Progenitor cell of endocrine pancreas (in vitro differentiated cells): ENCODE results near the gene ENDOG. TPM values are rescaled to one million over a fixed set of nuclear protein-coding genes. Genes with fewer than 3 reads are reported as not detected.
A peak's percentile ranks its signal among the peaks of the same experiment; 100 is the strongest.

Experiments used
- DNase-seq: peaks from one replicate; pipeline ENCODE4 v3.0.0; 2021; ENCODE audit warnings: low spot score; ENCODE audit not compliant: unreplicated experiment
- H3K27ac Mint-ChIP-seq: 2 replicates; pipeline ENCODE4 v1.8.0; 2021; ENCODE audit warnings: mild to moderate bottlenecking, moderate library complexity, mixed read lengths
- H3K27me3 Mint-ChIP-seq: 2 replicates; pipeline ENCODE4 v1.8.0; 2021; ENCODE audit warnings: mixed read lengths
- H3K36me3 Mint-ChIP-seq: 2 replicates; pipeline ENCODE4 v1.8.0; 2022; ENCODE audit warnings: mixed read lengths; ENCODE audit not compliant: insufficient read depth
- H3K4me1 Mint-ChIP-seq: 2 replicates; pipeline ENCODE4 v1.8.0; 2021; ENCODE audit warnings: low read depth, mixed read lengths
- H3K4me3 Mint-ChIP-seq: 2 replicates; pipeline ENCODE4 v1.8.0; 2021; ENCODE audit warnings: low read depth, mild to moderate bottlenecking, moderate library complexity, mixed read lengths
- H3K9me3 Mint-ChIP-seq: 2 replicates; pipeline ENCODE4 v1.8.0; 2021; ENCODE audit warnings: low read depth, mixed read lengths
- total RNA-seq: library from RNA; stranded (reverse); gene quantifications from 2 replicates; pipeline ENCODE4 v1.2.1, GENCODE V29; 2021
- TF ChIP-seq, protein P1 (sequence below): fragments of 200-600 bp; sonication (generic); IDR thresholded peaks from one replicate; pipeline ENCODE4 v1.5.0; 2021; ENCODE audit warnings: antibody characterized with exemption, mild to moderate bottlenecking; ENCODE audit not compliant: unreplicated experiment

ENDOG gene
- total RNA-seq, 1 donor from 2014 or later = 14.7 TPM

DNA sequence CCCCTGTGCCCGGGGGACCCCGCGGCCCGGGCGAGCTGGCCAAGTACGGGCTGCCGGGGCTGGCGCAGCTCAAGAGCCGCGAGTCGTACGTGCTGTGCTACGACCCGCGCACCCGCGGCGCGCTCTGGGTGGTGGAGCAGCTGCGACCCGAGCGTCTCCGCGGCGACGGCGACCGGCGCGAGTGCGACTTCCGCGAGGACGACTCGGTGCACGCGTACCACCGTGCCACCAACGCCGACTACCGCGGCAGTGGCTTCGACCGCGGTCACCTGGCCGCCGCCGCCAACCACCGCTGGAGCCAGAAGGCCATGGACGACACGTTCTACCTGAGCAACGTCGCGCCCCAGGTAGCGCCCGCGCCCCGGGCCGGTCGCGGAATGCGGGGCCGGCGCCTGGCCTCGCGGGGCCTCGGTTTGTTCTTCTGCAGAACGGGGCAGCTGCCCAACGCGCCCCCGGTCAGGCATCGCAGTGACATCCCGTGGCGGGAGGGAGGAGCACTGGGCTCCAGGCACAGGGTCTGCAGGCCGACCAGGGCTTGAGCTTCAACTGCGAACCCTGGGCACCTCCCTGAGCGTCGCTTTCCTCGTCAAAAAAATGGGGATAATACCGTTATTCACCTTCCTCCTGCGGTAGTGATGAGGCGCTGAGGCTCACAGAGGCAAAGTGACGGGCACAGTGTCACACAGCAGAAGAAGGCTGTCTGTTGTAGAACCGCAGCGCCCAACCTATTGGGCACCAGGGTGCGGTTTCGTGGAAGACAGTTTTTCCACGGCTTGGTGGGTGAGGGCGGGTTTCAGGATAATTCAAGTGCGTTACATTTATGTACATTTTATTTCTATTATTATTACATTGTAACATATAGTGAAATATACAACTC lies 777 bp downstream of the ENDOG start:
- H3K27ac Mint-ChIP-seq = peak overlapping the region; percentile 76
- peak; percentile 31 for DNase-seq
- TF ChIP-seq, protein P1, sequence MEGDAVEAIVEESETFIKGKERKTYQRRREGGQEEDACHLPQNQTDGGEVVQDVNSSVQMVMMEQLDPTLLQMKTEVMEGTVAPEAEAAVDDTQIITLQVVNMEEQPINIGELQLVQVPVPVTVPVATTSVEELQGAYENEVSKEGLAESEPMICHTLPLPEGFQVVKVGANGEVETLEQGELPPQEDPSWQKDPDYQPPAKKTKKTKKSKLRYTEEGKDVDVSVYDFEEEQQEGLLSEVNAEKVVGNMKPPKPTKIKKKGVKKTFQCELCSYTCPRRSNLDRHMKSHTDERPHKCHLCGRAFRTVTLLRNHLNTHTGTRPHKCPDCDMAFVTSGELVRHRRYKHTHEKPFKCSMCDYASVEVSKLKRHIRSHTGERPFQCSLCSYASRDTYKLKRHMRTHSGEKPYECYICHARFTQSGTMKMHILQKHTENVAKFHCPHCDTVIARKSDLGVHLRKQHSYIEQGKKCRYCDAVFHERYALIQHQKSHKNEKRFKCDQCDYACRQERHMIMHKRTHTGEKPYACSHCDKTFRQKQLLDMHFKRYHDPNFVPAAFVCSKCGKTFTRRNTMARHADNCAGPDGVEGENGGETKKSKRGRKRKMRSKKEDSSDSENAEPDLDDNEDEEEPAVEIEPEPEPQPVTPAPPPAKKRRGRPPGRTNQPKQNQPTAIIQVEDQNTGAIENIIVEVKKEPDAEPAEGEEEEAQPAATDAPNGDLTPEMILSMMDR = no peak
- H3K9me3 Mint-ChIP-seq = no peaks in the 10 kb centered on the region
- peak overlapping the region; percentile 74 for H3K4me3 Mint-ChIP-seq
- H3K4me1 Mint-ChIP-seq = peaks cover 3% of the 10 kb centered on the region
- no peaks in the 10 kb centered on the region for H3K27me3 Mint-ChIP-seq
- peaks cover 2% of the 10 kb centered on the region for H3K36me3 Mint-ChIP-seq

DNA sequence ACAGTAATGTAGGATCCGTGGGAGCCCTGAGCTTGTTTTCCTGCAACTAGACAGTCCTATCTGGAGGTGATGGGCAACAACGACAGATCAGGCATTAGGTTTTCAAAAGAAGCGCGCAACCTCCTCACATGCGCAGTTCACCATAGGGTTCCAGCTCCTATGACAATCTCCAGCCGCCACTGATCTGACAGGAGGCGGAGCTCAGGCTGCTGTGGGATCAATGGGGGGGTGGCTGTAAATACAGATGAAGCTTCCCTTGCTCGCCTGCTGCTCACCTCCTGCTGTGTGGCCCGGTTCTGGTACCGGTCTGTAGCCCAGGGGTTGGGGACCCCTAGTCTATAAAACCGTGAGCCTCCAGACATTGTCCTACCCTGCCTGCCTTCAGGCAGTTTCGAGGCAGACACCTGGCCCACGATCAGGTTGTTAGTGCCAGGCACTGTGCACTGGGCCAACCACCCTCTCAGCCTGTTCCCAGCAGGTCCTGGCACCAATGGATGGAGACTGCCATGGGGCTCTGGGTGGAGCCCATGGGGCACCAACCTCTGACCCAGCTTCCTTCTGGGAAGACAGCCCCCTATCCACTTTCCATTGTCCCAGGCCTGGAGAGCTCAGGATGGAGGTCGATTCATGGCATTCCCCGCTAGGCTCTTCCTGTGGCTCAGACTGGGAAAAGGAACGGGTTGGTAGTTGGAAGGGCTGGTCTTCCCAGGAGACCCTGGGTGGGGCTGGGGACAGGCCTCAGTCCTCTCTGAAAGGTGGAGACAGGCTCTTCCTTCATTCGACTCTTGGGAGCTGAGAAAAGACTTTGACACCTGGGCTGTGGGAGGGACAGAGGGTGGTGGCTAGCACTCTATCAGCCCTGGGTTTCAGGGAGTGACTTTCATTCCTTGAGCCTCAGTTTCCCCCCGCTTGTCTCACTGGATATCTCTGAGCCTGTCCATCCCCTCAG lies 1.7 kb downstream of the ENDOG start:
- no peaks in the 10 kb centered on the region for H3K9me3 Mint-ChIP-seq
- H3K4me3 Mint-ChIP-seq = peak overlapping the region; percentile 42
- peaks cover 4% of the 10 kb centered on the region for H3K36me3 Mint-ChIP-seq
- DNase-seq = no peak
- no peak overlapping the region for H3K27ac Mint-ChIP-seq
- no peaks in the 10 kb centered on the region for H3K27me3 Mint-ChIP-seq
- TF ChIP-seq, protein P1 = no peak
- peaks cover 3% of the 10 kb centered on the region for H3K4me1 Mint-ChIP-seq

DNA sequence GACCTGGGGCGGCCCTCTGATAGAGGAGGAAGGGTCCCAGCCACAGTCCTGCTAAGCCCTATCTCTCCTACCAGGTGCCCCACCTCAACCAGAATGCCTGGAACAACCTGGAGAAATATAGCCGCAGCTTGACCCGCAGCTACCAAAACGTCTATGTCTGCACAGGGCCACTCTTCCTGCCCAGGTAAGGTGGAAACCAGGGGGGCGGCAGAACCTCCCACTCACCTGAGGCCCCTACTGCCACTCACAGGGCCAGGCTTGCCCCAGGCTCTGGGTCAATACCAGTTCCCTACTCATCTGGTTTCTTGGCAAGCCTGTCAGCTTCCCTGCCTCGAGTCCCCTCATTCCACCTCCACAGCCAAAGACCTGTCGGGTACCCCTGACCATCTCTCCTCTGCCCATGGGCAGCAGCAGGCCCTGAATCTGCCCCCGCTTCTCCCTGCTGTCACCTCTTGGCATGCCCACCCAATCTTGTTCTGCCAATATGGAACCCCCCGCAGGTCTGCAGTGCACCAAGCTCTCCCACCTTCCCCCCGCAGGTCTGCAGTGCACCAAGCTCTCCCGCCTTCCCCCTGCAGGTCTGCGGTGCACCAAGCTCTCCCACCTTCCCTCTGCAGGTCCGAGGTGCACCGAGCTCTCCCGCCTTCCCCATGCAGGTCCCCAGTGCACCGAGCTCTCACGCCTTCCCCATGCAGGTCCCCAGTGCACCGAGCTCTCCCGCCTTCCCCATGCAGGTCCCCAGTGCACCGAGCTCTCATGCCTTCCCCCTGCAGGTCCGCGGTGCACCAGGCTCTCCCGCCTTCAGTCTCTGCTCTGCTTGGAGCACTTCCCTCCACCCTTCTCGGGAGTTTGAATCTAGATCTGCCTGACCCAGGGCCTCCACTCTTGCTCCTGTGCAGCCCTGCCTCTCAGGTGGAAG lies 2.6 kb downstream of the ENDOG start:
- no peak overlapping the region for H3K4me3 Mint-ChIP-seq
- no peak for DNase-seq
- H3K4me1 Mint-ChIP-seq = peaks cover 3% of the 10 kb centered on the region
- no peak overlapping the region for H3K27ac Mint-ChIP-seq
- TF ChIP-seq, protein P1 = no peak
- no peaks in the 10 kb centered on the region for H3K9me3 Mint-ChIP-seq
- H3K36me3 Mint-ChIP-seq = peaks cover 4% of the 10 kb centered on the region
- no peaks in the 10 kb centered on the region for H3K27me3 Mint-ChIP-seq

DNA sequence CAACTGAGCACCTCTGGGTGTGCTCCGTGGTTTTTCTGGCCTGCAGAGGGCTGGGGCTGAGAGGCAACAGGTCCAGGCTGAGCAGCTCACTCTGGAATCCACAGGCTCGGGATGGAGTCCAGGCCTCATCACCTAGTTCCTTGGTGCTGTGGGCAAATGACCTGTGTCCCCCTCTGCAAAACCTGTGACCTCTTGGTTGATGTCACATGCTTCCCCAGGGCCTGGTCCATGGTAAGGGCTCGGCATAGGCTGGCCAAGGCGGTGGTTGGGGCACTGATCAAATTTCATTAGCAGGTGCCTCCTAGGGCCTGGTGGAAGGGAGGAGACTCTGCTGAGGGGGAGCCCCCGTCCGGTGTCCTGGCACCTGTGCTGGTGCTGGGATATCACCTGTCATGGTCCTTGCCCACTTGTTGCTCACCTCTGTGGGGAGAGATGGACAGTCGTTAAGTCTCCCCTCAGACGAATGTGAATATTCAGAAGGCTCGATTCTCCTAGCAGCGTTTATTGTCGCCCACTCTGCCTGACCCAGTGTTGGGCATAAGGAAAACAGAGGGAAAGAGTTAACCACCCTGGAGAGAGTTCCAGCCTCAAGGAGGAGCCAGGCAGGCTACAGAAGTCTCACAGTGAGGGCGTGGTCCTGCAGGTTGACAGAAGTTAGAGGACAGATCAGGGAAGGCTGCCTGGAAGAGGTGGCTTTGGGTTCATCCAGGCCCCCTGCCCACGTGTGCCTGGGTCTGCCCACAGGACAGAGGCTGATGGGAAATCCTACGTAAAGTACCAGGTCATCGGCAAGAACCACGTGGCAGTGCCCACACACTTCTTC lies 3.5 kb downstream of the ENDOG start:
- peaks cover 3% of the 10 kb centered on the region for H3K4me1 Mint-ChIP-seq
- no peak for DNase-seq
- TF ChIP-seq, protein P1 = no peak
- no peak overlapping the region for H3K27ac Mint-ChIP-seq
- no peaks in the 10 kb centered on the region for H3K27me3 Mint-ChIP-seq
- H3K36me3 Mint-ChIP-seq = peaks cover 4% of the 10 kb centered on the region
- H3K9me3 Mint-ChIP-seq = no peaks in the 10 kb centered on the region
- H3K4me3 Mint-ChIP-seq = no peak overlapping the region
